ENCODE measurements around the gene DNM3.

DNM3 gene

GRCh38 chr1:172252958-172253357 is 411.7 kb downstream of the DNM3 start:
- H3K27ac ChIP-seq (ENCODE audit: low read depth, low read length, poor library complexity, severe bottlenecking): no peak overlapping the region
- TF ChIP-seq EZH2 (IDR thresholded peaks at IDR 0.05; ENCODE audit: borderline replicate concordance, low read length) (no peak), CTCF (IDR thresholded peaks at IDR 0.05; ENCODE audit: low read length) (no peak)
- H2AFZ ChIP-seq (ENCODE audit: low read length): no peak overlapping the region
- no peaks in the 10 kb centered on the region for H3K4me1 ChIP-seq (ENCODE audit: insufficient read depth, low read length, severe bottlenecking)
- no peaks in the 10 kb centered on the region for H3K27me3 ChIP-seq (ENCODE audit: insufficient read depth, low read length)
- H3K4me3 ChIP-seq (ENCODE audit: low read depth, low read length, poor library complexity, severe bottlenecking): no peak overlapping the region
- no peaks in the 10 kb centered on the region for H3K9me2 ChIP-seq (ENCODE audit: low read depth, low read length)
- no peaks in the 10 kb centered on the region for H3K36me3 ChIP-seq (ENCODE audit: insufficient read depth, low read length)
- no peaks in the 10 kb centered on the region for H3K79me2 ChIP-seq (ENCODE audit: insufficient read depth, low read length)
- H3K9me3 ChIP-seq (ENCODE audit: low read length): no peaks in the 10 kb centered on the region
- H3F3A ChIP-seq (ENCODE audit: insufficient read depth, low read length): no peaks in the 10 kb centered on the region
- no peaks in the 10 kb centered on the region for H4K20me1 ChIP-seq (ENCODE audit: insufficient read depth, low read length)
- H3K9ac ChIP-seq (ENCODE audit: low read length): no peak overlapping the region
- H3K4me2 ChIP-seq (ENCODE audit: low read length): no peak overlapping the region

GRCh38 chr1:172254521-172255222 is 413.4 kb downstream of the DNM3 start:
- H4K20me1 ChIP-seq (ENCODE audit: insufficient read depth, low read length): no peaks in the 10 kb centered on the region
- no peaks in the 10 kb centered on the region for H3K27me3 ChIP-seq (ENCODE audit: insufficient read depth, low read length)
- no peak overlapping the region for H3K9ac ChIP-seq (ENCODE audit: low read length)
- H3K79me2 ChIP-seq (ENCODE audit: insufficient read depth, low read length): no peaks in the 10 kb centered on the region
- H3F3A ChIP-seq (ENCODE audit: insufficient read depth, low read length): no peaks in the 10 kb centered on the region
- H3K27ac ChIP-seq (ENCODE audit: low read depth, low read length, poor library complexity, severe bottlenecking): no peak overlapping the region
- H3K4me2 ChIP-seq (ENCODE audit: low read length): no peak overlapping the region
- no peak for TF ChIP-seq EZH2 (IDR thresholded peaks at IDR 0.05; ENCODE audit: borderline replicate concordance, low read length)
- TF ChIP-seq CTCF (IDR thresholded peaks at IDR 0.05; ENCODE audit: low read length): no peak
- no peak overlapping the region for H3K4me3 ChIP-seq (ENCODE audit: low read depth, low read length, poor library complexity, severe bottlenecking)
- no peaks in the 10 kb centered on the region for H3K36me3 ChIP-seq (ENCODE audit: insufficient read depth, low read length)
- 0 out of 2 replicates have a peak, but pooled peaks cover under 1% of the 10 kb centered on the region for H3K9me3 ChIP-seq (ENCODE audit: low read length)
- H3K9me2 ChIP-seq (ENCODE audit: low read depth, low read length): no peaks in the 10 kb centered on the region
- no peak overlapping the region for H2AFZ ChIP-seq (ENCODE audit: low read length)
- no peaks in the 10 kb centered on the region for H3K4me1 ChIP-seq (ENCODE audit: insufficient read depth, low read length, severe bottlenecking)

- no peak overlapping the region for H3K4me2 ChIP-seq (ENCODE audit: low read length)
- no peaks in the 10 kb centered on the region for H3K27me3 ChIP-seq (ENCODE audit: insufficient read depth, low read length)
- no peaks in the 10 kb centered on the region for H3F3A ChIP-seq (ENCODE audit: insufficient read depth, low read length)
- TF ChIP-seq CTCF (IDR thresholded peaks at IDR 0.05; ENCODE audit: low read length): no peak
- no peak for TF ChIP-seq EZH2 (IDR thresholded peaks at IDR 0.05; ENCODE audit: borderline replicate concordance, low read length)
- H3K79me2 ChIP-seq (ENCODE audit: insufficient read depth, low read length): no peaks in the 10 kb centered on the region
- no peaks in the 10 kb centered on the region for H3K4me1 ChIP-seq (ENCODE audit: insufficient read depth, low read length, severe bottlenecking)
- no peak overlapping the region for H2AFZ ChIP-seq (ENCODE audit: low read length)
- H3K9ac ChIP-seq (ENCODE audit: low read length): no peak overlapping the region
- H3K27ac ChIP-seq (ENCODE audit: low read depth, low read length, poor library complexity, severe bottlenecking): no peak overlapping the region
- H3K9me3 ChIP-seq (ENCODE audit: low read length): 0 out of 2 replicates have a peak, but pooled peaks cover 2% of the 10 kb centered on the region
- H3K9me2 ChIP-seq (ENCODE audit: low read depth, low read length): no peaks in the 10 kb centered on the region
- H4K20me1 ChIP-seq (ENCODE audit: insufficient read depth, low read length): no peaks in the 10 kb centered on the region
- no peaks in the 10 kb centered on the region for H3K36me3 ChIP-seq (ENCODE audit: insufficient read depth, low read length)
- H3K4me3 ChIP-seq (ENCODE audit: low read depth, low read length, poor library complexity, severe bottlenecking): no peak overlapping the region
These were observed 413.9 kb downstream of the DNM3 start for GRCh38 chr1:172255223-172255560.

All from OCI-LY1 (cell line).